Ovary (tissue), 9 donors: ENCODE data around the gene FCHSD1. TPM values are rescaled to one million over a fixed set of nuclear protein-coding genes. Genes with fewer than 3 reads are reported as not detected.

Source experiments
- DNase-seq, 5 donors: peaks; one replicate each; pipeline ENCODE4 v3.0.0-alpha.2; 2019 to 2020
- H3K27ac ChIP-seq, 2 donors: fragments of 200-600 bp; one replicate each; pipeline versions ENCODE4 v1.5.1 to v1.8.0; 2019 to 2022
- H3K27me3 ChIP-seq: fragments of 200-600 bp; one replicate; pipeline ENCODE4 v1.8.0; 2022
- H3K36me3 ChIP-seq: fragments of 200-600 bp; sonication (generic); one replicate; pipeline ENCODE4 v1.5.1; 2019
- H3K4me1 ChIP-seq: one replicate; pipeline ENCODE4 v1.8.1; 2013; ENCODE audit warnings: mild to moderate bottlenecking, moderate library complexity; ENCODE audit not compliant: insufficient read depth
- H3K4me3 ChIP-seq: fragments of 200-600 bp; sonication (generic); one replicate; pipeline ENCODE4 v1.5.1; 2017
- H3K9me3 ChIP-seq, 2 donors: fragments of 200-600 bp in 1 of 2; sonication (generic) in 1 of 2; one replicate each; pipeline versions ENCODE4 v1.5.1 to v1.8.1; 2013 to 2019; ENCODE audit warnings: mild to moderate bottlenecking in 1 of 2, moderate library complexity in 1 of 2
- EP300 ChIP-seq: sonication (generic); formaldehyde crosslinking; IDR thresholded peaks from one replicate; pipeline ENCODE4 v1.6.1; 2017; ENCODE audit warnings: antibody characterized with exemption
- POLR2A ChIP-seq: fragments of 450-650 bp; IDR thresholded peaks from one replicate; pipeline ENCODE4 v1.6.1; 2017; ENCODE audit warnings: antibody characterized with exemption, mild to moderate bottlenecking, moderate library complexity
- WGBS, 3 donors: extraction: QIAGEN DNeasy Blood & Tissue Kit in 1 of 3; methylation state at CpG; one replicate each; pipeline versions ENCODE4 v1.1.5 to v1.1.7; 2013 to 2017; 5-methylcytosine and 5-hydroxymethylcytosine counted together
- intact Hi-C, 4 donors: fragments of 100-400 bp; cut with DNase I; formaldehyde crosslinking; loops; one replicate each; pipeline versions ENCODE4 v1.11.0 to v1.15.1; 2022 to 2023
- polyA plus RNA-seq, 2 donors: library from polyadenylated mRNA; stranded (reverse); fragments of 200-250 nt in 1 of 2; fragments of 350-450 nt in 1 of 2; fragmentation: Illumina TruSeq in 1 of 2; extraction: RNeasy Lipid Tissue Mini Kit (QIAGEN cat#74804) in 1 of 2; gene quantifications; one replicate each; pipeline ENCODE4 v1.2.3, GENCODE V29; 2013 to 2014
- total RNA-seq, 7 donors: library from RNA; depleted of rRNA in 2 of 7; stranded (reverse); fragments of >200 nt in 2 of 7; fragmentation: NEBNext Ultra II Directional in 3 of 7; extraction: Animal tissue kit (Norgen Biotek cat#: 25700) in 3 of 7; gene quantifications; one replicate each; pipeline versions ENCODE4 v1.1.0 to v1.2.4, GENCODE V29; 2016 to 2023
- TF ChIP-seq, protein P1 (sequence below), 3 donors: fragments of 450-650 bp in 2 of 3; fragments of 200-600 bp in 1 of 3; IDR thresholded peaks; one replicate each; pipeline versions ENCODE4 v1.5.1 to v1.8.0; 2016 to 2022; ENCODE audit warnings: antibody characterized with exemption in 3 of 3, mild to moderate bottlenecking in 1 of 3
- donor health status: DM: no; HTN: no; CAD: no; lungs with moderate emphysema.
- donor health status: DM: no; HTN: no; CAD: no.
- donor health status: Bipolar disorder and iron deficiency.
- donor health status: DM: yes; HTN: yes; CAD: no.
- donor health status: DM: no; HTN: no; CAD: no.
- donor health status: DM: yes; HTN: yes; CAD: no.

The FCHSD1 gene
- total and polyA plus RNA-seq, 9 donors = 10.4 to 35.2 (median 23.9) TPM

GRCh38 chr5:141681695-141682641 lies 30.8 kb upstream of the FCHSD1 start, which contains the start of gene ARAP3:
TSS of gene ARAP3 (minus strand) at chr5:141682230. CDS start at chr5:141680486, 1,744 bp downstream.
- no peaks in the 10 kb centered on the region for H3K36me3 ChIP-seq
- no peaks in the 10 kb centered on the region for H3K9me3 ChIP-seq
- peak within 1 kb of the TSS; percentile 49 for H3K4me3 ChIP-seq
- intact Hi-C loops = no loop called here
- 5 to 6% (median 5%) methylated on average over 67 to 73 of the region's 77 CpGs for WGBS, 3 donors
- TF ChIP-seq, protein P1, sequence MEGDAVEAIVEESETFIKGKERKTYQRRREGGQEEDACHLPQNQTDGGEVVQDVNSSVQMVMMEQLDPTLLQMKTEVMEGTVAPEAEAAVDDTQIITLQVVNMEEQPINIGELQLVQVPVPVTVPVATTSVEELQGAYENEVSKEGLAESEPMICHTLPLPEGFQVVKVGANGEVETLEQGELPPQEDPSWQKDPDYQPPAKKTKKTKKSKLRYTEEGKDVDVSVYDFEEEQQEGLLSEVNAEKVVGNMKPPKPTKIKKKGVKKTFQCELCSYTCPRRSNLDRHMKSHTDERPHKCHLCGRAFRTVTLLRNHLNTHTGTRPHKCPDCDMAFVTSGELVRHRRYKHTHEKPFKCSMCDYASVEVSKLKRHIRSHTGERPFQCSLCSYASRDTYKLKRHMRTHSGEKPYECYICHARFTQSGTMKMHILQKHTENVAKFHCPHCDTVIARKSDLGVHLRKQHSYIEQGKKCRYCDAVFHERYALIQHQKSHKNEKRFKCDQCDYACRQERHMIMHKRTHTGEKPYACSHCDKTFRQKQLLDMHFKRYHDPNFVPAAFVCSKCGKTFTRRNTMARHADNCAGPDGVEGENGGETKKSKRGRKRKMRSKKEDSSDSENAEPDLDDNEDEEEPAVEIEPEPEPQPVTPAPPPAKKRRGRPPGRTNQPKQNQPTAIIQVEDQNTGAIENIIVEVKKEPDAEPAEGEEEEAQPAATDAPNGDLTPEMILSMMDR (IDR thresholded peaks at IDR 0.05) = no peak
- TF ChIP-seq EP300 (no peak), POLR2A (no peak)
- no peaks in the 10 kb centered on the region for H3K27me3 ChIP-seq
- DNase-seq = peak; percentile 70 to 89 (median 81)
- H3K4me1 ChIP-seq = no peaks in the 10 kb centered on the region
- H3K27ac ChIP-seq = peak within 1 kb of the TSS; percentile 29 to 42

DNA sequence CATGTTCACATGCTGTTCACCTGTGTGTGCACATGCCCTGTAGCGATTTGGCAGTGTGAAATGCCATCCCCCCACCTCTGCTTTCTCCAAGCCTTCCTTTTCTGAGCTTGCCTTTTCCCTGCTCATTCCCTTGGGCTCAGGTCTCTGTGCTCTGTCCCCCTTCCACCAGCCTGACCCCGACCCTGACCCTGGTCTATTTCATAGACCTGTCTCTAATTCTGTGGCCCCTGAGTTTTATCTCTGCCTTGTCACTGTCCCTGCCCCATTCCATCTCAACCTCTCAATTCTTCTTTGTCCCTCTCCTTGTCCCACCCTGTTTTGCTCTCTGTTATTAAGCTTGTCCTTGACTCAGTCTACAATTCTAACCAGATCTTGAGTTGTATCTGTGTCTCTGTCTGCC lies 30.1 kb upstream of the FCHSD1 start:
- Histone ChIP-seq H3K4me3 (peak overlapping the region; percentile 49), H3K36me3 (no peaks in the 10 kb centered on the region), H3K27me3 (no peaks in the 10 kb centered on the region), H3K27ac (no peak overlapping the region), H3K9me3 (no peaks in the 10 kb centered on the region), H3K4me1 (no peaks in the 10 kb centered on the region)
- TF ChIP-seq POLR2A (no peak), EP300 (no peak)
- TF ChIP-seq, protein P1 (IDR thresholded peaks at IDR 0.05) = no peak
- 72 to 80% (median 77%) methylated on average over 2 of the region's 2 CpGs for WGBS, 3 donors
- no peak for DNase-seq
- intact Hi-C loops = no loop called here

- no peak for DNase-seq
- intact Hi-C loops = no loop called here
Measured at GRCh38 chr5:141680751-141681201, 29.6 kb upstream of the FCHSD1 start.

GRCh38 chr5:141680178-141680577 lies 29.0 kb upstream of the FCHSD1 start:
- WGBS, 3 donors = 89 to 96% (median 89%) methylated on average over 10 to 16 of the region's 16 CpGs
- no peak overlapping the region for H3K4me3 ChIP-seq

More at GRCh38 chr5:141680751-141681201, 29.6 kb upstream of the FCHSD1 start:
- 60 to 70% (median 67%) methylated on average over 6 of the region's 6 CpGs for WGBS, 3 donors
- H3K9me3 ChIP-seq = no peaks in the 10 kb centered on the region
- TF ChIP-seq POLR2A (no peak), EP300 (no peak)
- TF ChIP-seq, protein P1 (IDR thresholded peaks at IDR 0.05) = no peak
- H3K27ac ChIP-seq = no peak overlapping the region
- no peaks in the 10 kb centered on the region for H3K27me3 ChIP-seq
- no peaks in the 10 kb centered on the region for H3K4me1 ChIP-seq
- no peak overlapping the region for H3K4me3 ChIP-seq
- no peaks in the 10 kb centered on the region for H3K36me3 ChIP-seq

More at GRCh38 chr5:141680178-141680577, 29.0 kb upstream of the FCHSD1 start:
- DNase-seq = no peak
- no peaks in the 10 kb centered on the region for H3K4me1 ChIP-seq
- no peaks in the 10 kb centered on the region for H3K27me3 ChIP-seq
- intact Hi-C loops = no loop called here
- H3K27ac ChIP-seq = no peak overlapping the region
- TF ChIP-seq, protein P1 (IDR thresholded peaks at IDR 0.05) = no peak
- TF ChIP-seq EP300 (no peak), POLR2A (no peak)
- no peaks in the 10 kb centered on the region for H3K36me3 ChIP-seq
- no peaks in the 10 kb centered on the region for H3K9me3 ChIP-seq
